Naive B cell (primary cell): ENCODE results near the gene PDE9A. TPM values are rescaled to one million over a fixed set of nuclear protein-coding genes. Genes with fewer than 3 reads are reported as not detected.

Experiments used
- ATAC-seq, 2 donors: fragments of 150-1000 bp; cut with Tn5 transposase; 2 replicates each; pipeline ENCODE4 v1.10.0; 2021; ENCODE audit warnings: low read depth in 2 of 2, mild to moderate bottlenecking in 2 of 2, moderate library complexity in 2 of 2
- DNase-seq: peaks from one replicate; pipeline ENCODE4 v3.0.0; 2022
- H3K27ac Mint-ChIP-seq, 6 donors: one replicate each; pipeline ENCODE4 v1.8.0; 2020 to 2022; ENCODE audit warnings: mild to moderate bottlenecking in 6 of 6, mixed read lengths in 6 of 6, moderate library complexity in 5 of 6, inconsistent platforms in 2 of 6
- H3K27me3 Mint-ChIP-seq, 3 donors: one replicate each; pipeline ENCODE4 v1.8.0; 2021 to 2022; ENCODE audit warnings: mixed read lengths in 3 of 3, mild to moderate bottlenecking in 1 of 3
- H3K36me3 Mint-ChIP-seq, 2 donors: one replicate each; pipeline ENCODE4 v1.8.0; 2020 to 2022; ENCODE audit warnings: mixed read lengths in 2 of 2, inconsistent platforms in 1 of 2, mild to moderate bottlenecking in 1 of 2
- H3K4me1 Mint-ChIP-seq, 3 donors: one replicate each; pipeline ENCODE4 v1.8.0; 2020 to 2022; ENCODE audit warnings: mixed read lengths in 3 of 3, inconsistent platforms in 1 of 3, mild to moderate bottlenecking in 1 of 3, moderate library complexity in 1 of 3
- H3K4me3 Mint-ChIP-seq, 8 donors: one replicate each; pipeline ENCODE4 v1.8.0; 2020 to 2022; ENCODE audit warnings: mild to moderate bottlenecking in 8 of 8, mixed read lengths in 8 of 8, moderate library complexity in 8 of 8, inconsistent platforms in 2 of 8
- H3K9me3 Mint-ChIP-seq, 7 donors: one replicate each; pipeline ENCODE4 v1.8.0; 2020 to 2022; ENCODE audit warnings: mixed read lengths in 7 of 7, mild to moderate bottlenecking in 5 of 7, inconsistent platforms in 2 of 7, moderate library complexity in 1 of 7
- polyA plus RNA-seq, 6 donors: library from polyadenylated mRNA; unstranded; fragments of 300-500 nt; fragmentation: Illumina TruSeq; gene quantifications; one replicate each; pipeline ENCODE4 v1.2.3, GENCODE V29; 2021; ENCODE audit warnings: low read depth in 6 of 6

The PDE9A gene
- polyA plus RNA-seq, 6 donors from 2014 or later = 0.26 to 1.5 (median 0.79) TPM; not detected in 1

DNA sequence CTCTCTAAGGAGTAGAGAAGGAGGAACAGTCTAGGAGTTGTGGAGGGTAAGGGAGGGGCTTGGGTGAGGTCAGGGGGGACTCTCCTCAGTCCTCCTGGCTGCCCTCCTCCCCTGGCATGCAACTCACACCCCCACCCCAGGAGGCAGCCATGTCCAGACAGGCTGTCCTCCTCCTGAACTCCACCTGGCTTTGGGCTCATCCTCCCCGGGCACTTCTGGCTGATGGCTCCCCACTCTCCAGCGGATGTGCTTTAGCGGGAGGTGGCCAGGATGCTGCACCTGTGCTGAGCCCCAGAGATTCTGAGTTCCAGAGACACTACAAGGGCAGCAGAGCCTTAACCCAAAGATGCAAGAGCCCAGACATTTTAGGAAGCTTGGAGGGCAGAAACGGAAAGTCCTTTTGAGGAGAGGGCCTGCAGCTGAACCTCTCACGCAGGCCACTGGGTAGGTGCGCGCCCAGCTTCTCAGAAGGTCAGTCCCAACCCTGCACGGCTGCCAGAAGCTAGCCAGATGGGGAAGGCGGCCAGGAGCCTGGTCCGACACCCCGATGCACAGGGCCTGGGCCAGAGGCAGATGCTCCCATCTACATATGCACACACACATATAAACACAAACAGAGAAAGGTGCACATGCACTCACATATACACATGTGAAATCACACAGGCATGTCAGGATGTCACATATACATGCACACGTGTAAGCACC is 83.4 kb downstream of the PDE9A start:
- Mint-ChIP-seq H3K27me3 (no peaks in the 10 kb centered on the region), H3K27ac (peak overlapping the region in 2 of 6 donors; percentile 98 to 99), H3K4me1 (peaks cover 9 to 23% (median 10%) of the 10 kb centered on the region in 3 donors), H3K4me3 (peak overlapping the region in 3 of 8 donors; percentile 5 to 25 (median 9)), H3K36me3 (peaks cover 0 to 5% of the 10 kb centered on the region in 2 donors), H3K9me3 (no peaks in the 10 kb centered on the region)
- ATAC-seq (no peak), DNase-seq (no peak)

DNA sequence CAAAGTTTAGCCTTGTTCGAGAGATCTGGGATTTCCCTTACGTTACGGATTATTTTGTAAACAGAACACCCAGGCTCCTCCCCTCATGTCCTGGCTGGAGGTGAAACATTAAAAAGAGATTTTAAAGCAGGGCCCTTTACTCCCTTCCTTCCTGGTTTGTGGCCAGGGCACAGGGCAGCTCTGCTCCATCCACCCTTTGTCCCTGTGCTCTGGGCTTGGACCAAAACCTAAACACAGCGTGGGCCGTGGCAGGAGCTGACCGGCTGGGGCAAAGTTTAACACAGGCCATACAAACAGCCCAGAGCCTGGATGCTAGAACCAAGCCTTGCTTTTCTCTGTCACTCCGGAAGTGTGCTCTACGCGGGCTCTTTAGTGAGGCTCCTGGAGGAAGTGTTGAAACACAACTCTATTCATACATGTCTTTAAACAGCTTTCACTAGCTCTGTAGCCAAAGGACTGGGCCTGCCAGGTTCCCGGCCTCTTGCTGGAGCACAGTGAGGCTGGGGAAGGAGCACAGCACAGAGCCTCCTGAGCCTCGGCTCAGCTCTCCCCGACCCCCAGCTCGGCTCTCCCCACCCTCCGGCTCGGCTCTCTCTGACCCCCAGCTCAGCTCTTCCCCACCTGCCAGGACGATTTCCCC is 84.7 kb downstream of the PDE9A start:
- DNase-seq (peak; percentile 45), ATAC-seq (peak; percentile 59 to 85)
- no peaks in the 10 kb centered on the region for H3K9me3 Mint-ChIP-seq
- H3K36me3 Mint-ChIP-seq = peaks cover 0 to 5% of the 10 kb centered on the region in 2 donors
- H3K4me3 Mint-ChIP-seq = peak overlapping the region in 7 of 8 donors; percentile 54 to 86 (median 83)
- H3K4me1 Mint-ChIP-seq = peaks cover 9 to 23% (median 10%) of the 10 kb centered on the region in 3 donors
- H3K27me3 Mint-ChIP-seq = no peaks in the 10 kb centered on the region
- H3K27ac Mint-ChIP-seq = peak overlapping the region; percentile 94 to 99 (median 98)

- Mint-ChIP-seq H3K4me1 (peaks cover 9 to 24% (median 10%) of the 10 kb centered on the region in 3 donors), H3K36me3 (no peaks in the 10 kb centered on the region), H3K27me3 (peaks cover 0 to 4% (median 0%) of the 10 kb centered on the region in 3 donors), H3K27ac (peak overlapping the region in 1 of 6 donors; percentile 24), H3K9me3 (no peaks in the 10 kb centered on the region), H3K4me3 (peak overlapping the region in 4 of 8 donors; percentile 21 to 74 (median 39))
- DNase-seq = no peak
- no peak for ATAC-seq
Observed at GRCh38 chr21:42739061-42739931, 85.9 kb downstream of the PDE9A start.

DNA sequence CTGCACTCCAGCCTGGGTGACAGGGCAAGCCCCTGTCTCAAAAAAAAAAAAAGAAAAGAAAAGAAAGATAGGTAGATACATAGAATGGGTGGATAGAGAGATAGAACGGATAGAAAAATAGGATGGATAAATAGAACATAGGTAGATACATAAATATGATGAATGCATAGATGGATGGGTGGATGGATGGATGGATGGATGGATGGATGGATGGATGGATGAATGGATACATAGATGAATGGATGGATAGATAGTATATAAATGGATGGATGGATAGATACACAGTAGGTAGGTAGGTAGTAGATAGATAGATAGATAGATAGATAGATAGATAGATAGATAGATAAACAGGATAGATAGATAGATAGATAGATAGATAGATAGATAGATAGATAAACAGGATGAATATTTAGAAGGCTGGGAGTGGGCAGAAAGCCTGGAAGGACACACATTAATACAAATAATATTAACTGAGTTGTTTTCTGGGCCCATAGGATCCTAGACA is 87.0 kb downstream of the PDE9A start:
- no peaks in the 10 kb centered on the region for H3K9me3 Mint-ChIP-seq
- DNase-seq = no peak
- peaks cover 0 to 12% (median 0%) of the 10 kb centered on the region in 3 donors for H3K27me3 Mint-ChIP-seq
- H3K4me3 Mint-ChIP-seq = peak overlapping the region in 2 of 8 donors; percentile 4
- H3K4me1 Mint-ChIP-seq = peaks cover 9 to 25% (median 10%) of the 10 kb centered on the region in 3 donors
- no peak for ATAC-seq
- no peak overlapping the region for H3K27ac Mint-ChIP-seq
- H3K36me3 Mint-ChIP-seq = no peaks in the 10 kb centered on the region

GRCh38 chr21:42741066-42741465 is 87.6 kb downstream of the PDE9A start:
- peaks cover 12 to 28% (median 13%) of the 10 kb centered on the region in 3 donors for H3K4me1 Mint-ChIP-seq
- no peak for DNase-seq
- no peaks in the 10 kb centered on the region for H3K9me3 Mint-ChIP-seq
- peak overlapping the region in 1 of 8 donors; percentile 1 for H3K4me3 Mint-ChIP-seq
- peaks cover 0 to 12% (median 0%) of the 10 kb centered on the region in 3 donors for H3K27me3 Mint-ChIP-seq
- no peak overlapping the region for H3K27ac Mint-ChIP-seq
- no peaks in the 10 kb centered on the region for H3K36me3 Mint-ChIP-seq
- ATAC-seq = no peak

- Mint-ChIP-seq H3K4me3 (peak overlapping the region in 2 of 8 donors; percentile 56 to 77), H3K36me3 (no peaks in the 10 kb centered on the region), H3K4me1 (peaks cover 14 to 29% (median 20%) of the 10 kb centered on the region in 3 donors), H3K9me3 (peaks cover 0 to 1% (median 0%) of the 10 kb centered on the region in 7 donors), H3K27me3 (peaks cover 0 to 12% (median 0%) of the 10 kb centered on the region in 3 donors), H3K27ac (no peak overlapping the region)
- DNase-seq = no peak
- no peak for ATAC-seq
Observed at GRCh38 chr21:42744520-42745445, 91.4 kb downstream of the PDE9A start.

GRCh38 chr21:42745511-42746239 is 92.3 kb downstream of the PDE9A start:
- ATAC-seq (peak; percentile 8 to 21), DNase-seq (peak; percentile 4)
- Mint-ChIP-seq H3K36me3 (no peaks in the 10 kb centered on the region), H3K4me3 (peak overlapping the region in 6 of 8 donors; percentile 77 to 90 (median 82)), H3K27ac (peak overlapping the region; percentile 16 to 97 (median 94)), H3K9me3 (peaks cover 0 to 1% (median 0%) of the 10 kb centered on the region in 7 donors), H3K4me1 (peaks cover 14 to 29% (median 20%) of the 10 kb centered on the region in 3 donors), H3K27me3 (peaks cover 0 to 12% (median 0%) of the 10 kb centered on the region in 3 donors)

DNA sequence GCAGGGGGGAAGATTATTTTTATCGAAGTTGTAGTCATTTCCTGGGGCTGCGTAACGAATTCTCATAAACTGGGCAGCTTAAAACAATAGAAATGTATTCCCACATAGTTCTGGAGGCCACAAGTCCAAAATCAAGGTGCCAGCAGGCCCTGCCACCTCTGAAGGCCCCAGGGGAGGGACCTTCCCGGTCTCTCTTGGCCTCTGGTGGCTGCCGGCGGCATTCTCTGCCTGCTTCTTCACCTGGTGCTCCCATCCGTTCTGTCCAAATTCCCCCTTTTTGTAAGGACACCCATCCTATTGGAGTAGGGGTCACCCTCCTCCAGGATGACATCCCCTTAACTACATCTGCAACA is 92.8 kb downstream of the PDE9A start:
- H3K27ac Mint-ChIP-seq = peak overlapping the region; percentile 58 to 97 (median 94)
- no peaks in the 10 kb centered on the region for H3K36me3 Mint-ChIP-seq
- DNase-seq (peak; percentile 6), ATAC-seq (peak in 1 of 2 donors; percentile 6)
- H3K27me3 Mint-ChIP-seq = peaks cover 0 to 12% (median 0%) of the 10 kb centered on the region in 3 donors
- peaks cover 0 to 1% (median 0%) of the 10 kb centered on the region in 7 donors for H3K9me3 Mint-ChIP-seq
- peaks cover 14 to 29% (median 20%) of the 10 kb centered on the region in 3 donors for H3K4me1 Mint-ChIP-seq
- H3K4me3 Mint-ChIP-seq = peak overlapping the region; percentile 72 to 90 (median 82)

DNA sequence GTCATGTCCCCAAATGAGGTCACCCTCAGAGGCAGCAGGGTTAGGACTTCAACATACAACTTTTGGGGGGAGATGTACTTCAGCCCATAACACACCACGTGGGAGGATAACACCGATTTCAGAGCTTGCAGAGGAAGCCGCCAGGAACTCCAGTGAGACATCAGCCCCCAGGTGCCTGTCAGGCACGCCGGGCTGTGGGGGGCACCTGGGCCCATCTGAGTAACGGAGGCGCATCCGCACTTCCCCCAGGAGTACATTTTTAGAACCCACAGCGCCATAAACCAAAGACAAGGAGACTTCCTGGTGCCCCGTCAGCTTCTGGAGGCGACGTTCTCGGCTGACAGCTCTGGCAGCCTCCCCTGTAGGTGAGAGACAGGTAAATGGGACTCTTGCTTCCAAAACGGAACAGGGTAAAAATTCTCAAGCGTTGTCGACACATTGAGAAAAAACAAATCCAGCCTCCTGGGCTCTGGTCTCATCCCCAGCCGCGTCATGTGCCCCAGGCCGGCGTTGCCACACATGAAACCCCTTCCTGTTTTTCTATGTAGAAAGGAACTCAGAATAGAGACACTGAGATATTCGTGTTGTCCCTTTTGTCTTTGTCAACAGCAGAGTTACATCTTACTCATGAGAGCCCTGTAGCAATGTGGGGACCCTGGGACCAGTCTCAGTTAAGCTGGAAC is 93.3 kb downstream of the PDE9A start:
- Mint-ChIP-seq H3K27ac (peak overlapping the region; percentile 89 to 97 (median 94)), H3K27me3 (peaks cover 0 to 12% (median 0%) of the 10 kb centered on the region in 3 donors), H3K9me3 (peaks cover 0 to 1% (median 0%) of the 10 kb centered on the region in 7 donors), H3K36me3 (no peaks in the 10 kb centered on the region), H3K4me1 (peaks cover 14 to 29% (median 20%) of the 10 kb centered on the region in 3 donors), H3K4me3 (peak overlapping the region; percentile 72 to 90 (median 82))
- DNase-seq (peak; percentile 64), ATAC-seq (peak; percentile 75 to 78)

DNA sequence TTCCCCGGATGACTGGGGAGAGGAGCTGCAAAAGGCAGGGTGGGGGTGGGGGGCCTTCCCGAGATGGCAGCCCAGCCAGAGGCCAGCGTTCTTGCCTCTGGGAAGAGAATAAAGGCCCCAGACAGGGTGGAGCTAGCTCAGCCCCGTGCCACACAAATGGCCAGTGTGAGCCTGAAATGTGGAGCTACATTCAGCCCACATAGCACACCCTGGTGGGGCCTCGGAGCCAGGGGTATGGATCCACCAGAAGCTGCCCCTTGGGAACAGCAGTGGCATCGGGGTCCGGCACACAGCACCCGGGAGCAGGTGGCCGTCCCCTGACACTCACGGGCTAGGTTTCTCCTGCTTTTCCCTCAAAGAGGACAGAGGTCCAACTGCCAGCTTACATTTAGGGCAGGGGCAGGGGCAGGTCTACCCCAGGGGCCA is 93.9 kb downstream of the PDE9A start:
- peak overlapping the region; percentile 89 to 97 (median 94) for H3K27ac Mint-ChIP-seq
- peaks cover 0 to 12% (median 0%) of the 10 kb centered on the region in 3 donors for H3K27me3 Mint-ChIP-seq
- DNase-seq (no peak), ATAC-seq (peak in 1 of 2 donors; percentile 1)
- H3K9me3 Mint-ChIP-seq = peaks cover 0 to 1% (median 0%) of the 10 kb centered on the region in 7 donors
- H3K36me3 Mint-ChIP-seq = no peaks in the 10 kb centered on the region
- peak overlapping the region; percentile 72 to 90 (median 82) for H3K4me3 Mint-ChIP-seq
- H3K4me1 Mint-ChIP-seq = peaks cover 14 to 29% (median 20%) of the 10 kb centered on the region in 3 donors
